ENCODE measurements around the gene MKI67.

DNA sequence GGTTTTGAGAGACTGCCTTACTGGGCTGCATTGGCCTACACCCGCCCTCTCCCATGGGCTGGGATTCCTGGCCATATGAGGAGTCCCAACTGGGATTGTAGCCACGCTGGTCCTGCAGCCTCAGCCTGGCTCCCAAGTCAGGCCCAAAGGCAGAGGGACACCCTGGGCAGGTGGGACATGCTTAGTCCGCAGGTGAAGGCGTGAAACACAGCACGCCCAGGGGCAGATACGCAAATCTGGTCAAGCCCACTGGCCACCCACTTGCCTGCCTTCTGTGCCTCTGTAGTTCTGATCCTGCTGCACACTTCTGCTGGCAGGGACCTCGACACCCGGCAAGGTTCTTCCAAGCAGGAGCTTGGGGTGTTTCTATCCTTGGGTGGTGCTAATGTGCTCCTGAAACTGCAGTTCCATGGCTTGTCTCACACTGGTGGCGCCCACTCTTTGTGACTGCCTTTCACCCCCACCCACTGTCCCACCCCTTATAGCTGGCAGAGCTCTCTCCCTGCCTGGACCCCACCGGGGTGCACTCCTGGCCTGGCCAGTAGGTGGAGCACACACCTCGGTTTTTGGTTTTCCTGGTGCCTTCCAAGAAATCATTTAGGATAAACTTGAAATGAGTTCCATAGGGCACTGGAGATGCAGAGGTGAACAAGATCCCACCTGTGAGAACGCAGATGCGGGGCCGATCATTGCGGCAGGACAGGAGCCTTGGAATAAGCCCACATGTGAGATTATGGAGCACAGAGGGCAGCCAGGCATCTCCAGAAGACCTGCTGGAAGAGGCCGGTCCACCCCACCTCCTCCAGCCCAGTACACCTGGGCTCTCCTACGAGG is 47.9 kb downstream of the MKI67 start:
- TF ChIP-seq, protein P1, sequence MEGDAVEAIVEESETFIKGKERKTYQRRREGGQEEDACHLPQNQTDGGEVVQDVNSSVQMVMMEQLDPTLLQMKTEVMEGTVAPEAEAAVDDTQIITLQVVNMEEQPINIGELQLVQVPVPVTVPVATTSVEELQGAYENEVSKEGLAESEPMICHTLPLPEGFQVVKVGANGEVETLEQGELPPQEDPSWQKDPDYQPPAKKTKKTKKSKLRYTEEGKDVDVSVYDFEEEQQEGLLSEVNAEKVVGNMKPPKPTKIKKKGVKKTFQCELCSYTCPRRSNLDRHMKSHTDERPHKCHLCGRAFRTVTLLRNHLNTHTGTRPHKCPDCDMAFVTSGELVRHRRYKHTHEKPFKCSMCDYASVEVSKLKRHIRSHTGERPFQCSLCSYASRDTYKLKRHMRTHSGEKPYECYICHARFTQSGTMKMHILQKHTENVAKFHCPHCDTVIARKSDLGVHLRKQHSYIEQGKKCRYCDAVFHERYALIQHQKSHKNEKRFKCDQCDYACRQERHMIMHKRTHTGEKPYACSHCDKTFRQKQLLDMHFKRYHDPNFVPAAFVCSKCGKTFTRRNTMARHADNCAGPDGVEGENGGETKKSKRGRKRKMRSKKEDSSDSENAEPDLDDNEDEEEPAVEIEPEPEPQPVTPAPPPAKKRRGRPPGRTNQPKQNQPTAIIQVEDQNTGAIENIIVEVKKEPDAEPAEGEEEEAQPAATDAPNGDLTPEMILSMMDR (IDR thresholded peaks at IDR 0.05): peak in 5 of 7 experiments; percentile 38 to 65 (median 46)
- TF ChIP-seq EP300 (IDR thresholded peaks at IDR 0.05): no peak

Data from stomach (tissue), 4 donors.